ENCODE data around the gene SCLY.

Gene SCLY

GRCh38 chr2:238077292-238077691 is 16.5 kb downstream of the SCLY start:
- DNase-seq = no peak

- no peak for DNase-seq
Measured at GRCh38 chr2:238079874-238080327, 19.1 kb downstream of the SCLY start.

- no peak for DNase-seq
Measured at GRCh38 chr2:238080518-238080917, 19.7 kb downstream of the SCLY start.

- no peak for DNase-seq
Measured at GRCh38 chr2:238081150-238081549, 20.3 kb downstream of the SCLY start.

GRCh38 chr2:238081561-238081960 is 20.8 kb downstream of the SCLY start:
- DNase-seq = no peak

- no peak for DNase-seq
Measured at GRCh38 chr2:238082151-238082550, 21.4 kb downstream of the SCLY start.

GRCh38 chr2:238082827-238083226 is 22.0 kb downstream of the SCLY start:
- no peak for DNase-seq

- no peak for DNase-seq
Measured at GRCh38 chr2:238083919-238084318, 23.1 kb downstream of the SCLY start.

GRCh38 chr2:238084761-238085160 is 24.0 kb downstream of the SCLY start:
- no peak for DNase-seq

- no peak for DNase-seq
Measured at GRCh38 chr2:238085899-238086298, 25.1 kb downstream of the SCLY start.

- DNase-seq = no peak
Measured at GRCh38 chr2:238087211-238087610, 26.4 kb downstream of the SCLY start.

- DNase-seq = no peak
Measured at GRCh38 chr2:238090887-238091286, 30.1 kb downstream of the SCLY start.

GRCh38 chr2:238091436-238092060 is 30.7 kb downstream of the SCLY start:
- DNase-seq = no peak

GRCh38 chr2:238092486-238093035 is 31.8 kb downstream of the SCLY start:
- no peak for DNase-seq

- DNase-seq = no peak
Measured at GRCh38 chr2:238093181-238094140, 32.7 kb downstream of the SCLY start.

- DNase-seq = no peak
Measured at GRCh38 chr2:238094438-238095022, 33.7 kb downstream of the SCLY start.

GRCh38 chr2:238095143-238095542 is 34.3 kb downstream of the SCLY start:
- no peak for DNase-seq

GRCh38 chr2:238096311-238097011 is 35.7 kb downstream of the SCLY start:
- no peak for DNase-seq

- no peak for DNase-seq
Measured at GRCh38 chr2:238097201-238097987, 36.6 kb downstream of the SCLY start.

GRCh38 chr2:238097988-238098871 is 37.4 kb downstream of the SCLY start:
- peak; percentile 31 for DNase-seq

Data from CD4-positive, alpha-beta T cell treated with Interleukin-21 for 1 hour (primary cell).